IMR-90 (cell line): ENCODE data around the gene BTBD17. TPM values are rescaled to one million over a fixed set of nuclear protein-coding genes. Genes with fewer than 3 reads are reported as not detected.

Experiments
- ATAC-seq: fragments of 200-7000 bp; cut with Tn5 transposase; 2 replicates; pipeline ENCODE4 v1.9.1; 2020; ENCODE audit warnings: low read depth, mild to moderate bottlenecking, moderate library complexity
- Bru-seq: library from RNA; stranded (reverse); fragments of 400-500 nt; gene quantifications from one replicate; lab custom pipeline; 2021; lab: Mats Ljungman, UMichigan
- BruChase-seq, 2 experiments: library from RNA; stranded (reverse); fragments of 400-500 nt; gene quantifications; one replicate each; lab custom pipeline; 2021; lab: Mats Ljungman, UMichigan
- BruUV-seq: library from RNA; stranded (reverse); fragments of 400-500 nt; replicated peaks from 2 replicates; lab custom pipeline; 2021; lab: Mats Ljungman, UMichigan
- CTCF ChIA-PET: fragments of 300-600 bp; formaldehyde crosslinking; extraction: SDS; loops from one replicate; lab custom pipeline; 2021; ENCODE audit warnings: antibody characterized with exemption; lab: Yijun Ruan, JAX
- POLR2A ChIA-PET: fragments of 300-600 bp; sonication (Branson Sonifier 250); formaldehyde crosslinking; loops from one replicate; lab custom pipeline; 2022; ENCODE audit warnings: antibody characterized with exemption; ENCODE audit not compliant: unreplicated experiment; lab: Charles Lee
- DNase-seq: peaks from one replicate; pipeline ENCODE4 v3.0.0; 2013
- H2AFZ ChIP-seq: replicated peaks from 2 replicates; pipeline ENCODE3; 2013; ENCODE audit warnings: low read length, mild to moderate bottlenecking; ENCODE audit not compliant: poor library complexity
- H2AK5ac ChIP-seq: 2 replicates; pipeline ENCODE4 v1.6.1; 2013; ENCODE audit warnings: low read depth, low read length, inconsistent platforms
- H2AK9ac ChIP-seq: replicated peaks from 2 replicates; pipeline ENCODE3; 2013; ENCODE audit warnings: mild to moderate bottlenecking, low read depth, low read length, moderate library complexity; ENCODE audit not compliant: poor library complexity
- H2BK120ac ChIP-seq: 2 replicates; pipeline ENCODE4 v1.6.1; 2013; ENCODE audit warnings: low read depth, low read length, inconsistent platforms
- H2BK15ac ChIP-seq: 3 replicates; pipeline ENCODE4 v1.6.1; 2013; ENCODE audit warnings: low read depth, low read length, inconsistent platforms
- H2BK20ac ChIP-seq: 2 replicates; pipeline ENCODE4 v1.6.1; 2013; ENCODE audit warnings: low read depth, mild to moderate bottlenecking, inconsistent platforms, low read length, moderate library complexity
- H2BK5ac ChIP-seq: 2 replicates; pipeline ENCODE4 v1.6.1; 2013; ENCODE audit warnings: mild to moderate bottlenecking, low read depth, low read length, inconsistent platforms; ENCODE audit not compliant: poor library complexity, severe bottlenecking
- H3K14ac ChIP-seq: replicated peaks from 2 replicates; pipeline ENCODE4 v1.6.1; 2013; ENCODE audit warnings: low read depth, low read length, inconsistent platforms
- H3K18ac ChIP-seq: 2 replicates; pipeline ENCODE4 v1.6.1; 2013; ENCODE audit warnings: low read depth, low read length, control low read depth
- H3K23ac ChIP-seq: 2 replicates; pipeline ENCODE4 v1.6.1; 2013; ENCODE audit warnings: low read depth, low read length, inconsistent platforms
- H3K27ac ChIP-seq: 2 replicates; pipeline ENCODE4 v1.5.1; 2013; ENCODE audit warnings: mild to moderate bottlenecking, control low read depth, low read length; ENCODE audit not compliant: insufficient read depth
- H3K27me3 ChIP-seq: 2 replicates; pipeline ENCODE4 v1.6.1; 2013; ENCODE audit warnings: low read length; ENCODE audit not compliant: control insufficient read depth, insufficient read depth
- H3K36me3 ChIP-seq: 2 replicates; pipeline ENCODE4 v1.6.1; 2013; ENCODE audit warnings: low read length, mixed read lengths; ENCODE audit not compliant: control insufficient read depth, insufficient read depth
- H3K4ac ChIP-seq: 2 replicates; pipeline ENCODE4 v1.6.1; 2013; ENCODE audit warnings: low read depth, low read length, inconsistent platforms
- H3K4me1 ChIP-seq: 2 replicates; pipeline ENCODE4 v1.6.1; 2013; ENCODE audit warnings: low read length, mixed read lengths; ENCODE audit not compliant: control insufficient read depth, insufficient read depth
- H3K4me2 ChIP-seq: 2 replicates; pipeline ENCODE4 v1.6.1; 2013; ENCODE audit warnings: low read depth, mild to moderate bottlenecking, control low read depth, low read length, moderate library complexity
- H3K4me3 ChIP-seq: 2 replicates; pipeline ENCODE4 v1.5.1; 2013; ENCODE audit warnings: low read depth, mild to moderate bottlenecking, control low read depth, low read length, moderate library complexity; ENCODE audit not compliant: insufficient read depth
- H3K56ac ChIP-seq: 2 replicates; pipeline ENCODE4 v1.6.1; 2013; ENCODE audit warnings: low read length, inconsistent platforms; ENCODE audit not compliant: insufficient read depth; ENCODE audit errors: extremely low read depth
- H3K79me1 ChIP-seq, 2 experiments: 2 replicates each; pipeline ENCODE4 v1.6.1; 2013; ENCODE audit warnings: low read length in 2 of 2, inconsistent platforms in 1 of 2, low read depth in 1 of 2
- H3K9ac ChIP-seq: 2 replicates; pipeline ENCODE4 v1.6.1; 2013; ENCODE audit warnings: low read depth, low read length, control low read depth
- H3K9me1 ChIP-seq: 2 replicates; pipeline ENCODE4 v1.6.1; 2013; ENCODE audit warnings: low read length, inconsistent platforms; ENCODE audit not compliant: insufficient read depth
- H3K9me3 ChIP-seq: 2 replicates; pipeline ENCODE4 v1.6.1; 2013; ENCODE audit warnings: low read length; ENCODE audit not compliant: control insufficient read depth, insufficient read depth
- H4K20me1 ChIP-seq: 2 replicates; pipeline ENCODE4 v1.6.1; 2013; ENCODE audit warnings: low read length, inconsistent platforms; ENCODE audit not compliant: insufficient read depth
- H4K5ac ChIP-seq: 2 replicates; pipeline ENCODE4 v1.6.1; 2013; ENCODE audit warnings: mild to moderate bottlenecking, low read depth, low read length, control low read depth
- H4K8ac ChIP-seq, 2 experiments: 2 replicates each; pipeline ENCODE4 v1.6.1; 2013; ENCODE audit warnings: low read depth in 2 of 2, low read length in 2 of 2, control low read depth in 1 of 2, inconsistent platforms in 1 of 2
- H4K91ac ChIP-seq: 2 replicates; pipeline ENCODE4 v1.6.1; 2013; ENCODE audit warnings: low read depth, low read length, inconsistent platforms; ENCODE audit not compliant: insufficient read depth
- BHLHE40 ChIP-seq: fragments of 150-350 bp; IDR thresholded peaks from 2 replicates; pipeline ENCODE4 v1.6.1; 2016; ENCODE audit warnings: mild to moderate bottlenecking, low read depth, low read length
- CEBPB ChIP-seq: IDR thresholded peaks from 2 replicates; pipeline ENCODE4 v1.6.1; 2012; ENCODE audit warnings: low read depth, low read length, improper control_type of control experiment
- CHD1 ChIP-seq: IDR thresholded peaks from 2 replicates; pipeline ENCODE4 v1.6.1; 2012; ENCODE audit warnings: low read depth, low read length, improper control_type of control experiment
- FOS ChIP-seq: fragments of 150-350 bp; IDR thresholded peaks from 2 replicates; pipeline ENCODE4 v1.6.1; 2016; ENCODE audit warnings: low read depth, low read length
- MAFK ChIP-seq: IDR thresholded peaks from 2 replicates; pipeline ENCODE4 v1.6.1; 2012; ENCODE audit warnings: low read depth, low read length, improper control_type of control experiment
- MAZ ChIP-seq: IDR thresholded peaks from 2 replicates; pipeline ENCODE4 v1.6.1; 2012; ENCODE audit warnings: low read depth, mild to moderate bottlenecking, low read length, improper control_type of control experiment, moderate library complexity, borderline replicate concordance
- MXI1 ChIP-seq: IDR thresholded peaks from 2 replicates; pipeline ENCODE4 v1.6.1; 2012; ENCODE audit warnings: low read depth, mild to moderate bottlenecking, low read length, moderate library complexity, borderline replicate concordance
- NFE2L2 ChIP-seq: fragments of 150-350 bp; IDR thresholded peaks from 2 replicates; pipeline ENCODE4 v1.6.1; 2016; ENCODE audit warnings: low read depth, mild to moderate bottlenecking, low read length
- POLR2A ChIP-seq: IDR thresholded peaks from 2 replicates; pipeline ENCODE4 v1.6.1; 2012; ENCODE audit warnings: mild to moderate bottlenecking, low read depth, low read length
- RFX5 ChIP-seq: IDR thresholded peaks from 2 replicates; pipeline ENCODE4 v1.8.0; 2012; ENCODE audit warnings: low read depth, mild to moderate bottlenecking, low read length, moderate library complexity
- SMC3 ChIP-seq: fragments of 150-350 bp; IDR thresholded peaks from 2 replicates; pipeline ENCODE4 v1.6.1; 2016; ENCODE audit warnings: low read depth, mild to moderate bottlenecking, antibody characterized with exemption, low read length, moderate library complexity
- WGBS, 2 experiments: methylation state at CpG; one replicate each; pipeline versions ENCODE4 v1.1.5 to v1.1.7; 2013; ENCODE audit warnings: missing lambda C conversion rate in 2 of 2; ENCODE audit not compliant: insufficient read length in 1 of 2; ENCODE audit errors: extremely low coverage in 2 of 2; 5-methylcytosine and 5-hydroxymethylcytosine counted together
- dilution Hi-C: fragments of 300-500 bp; cut with HindIII; formaldehyde crosslinking; loops from one replicate; pipeline ENCODE4 v1.14.3; 2018; ENCODE audit warnings: low sequenced_read_pairs; ENCODE audit not compliant: unreplicated experiment
- in situ Hi-C: fragments of 300-500 bp; cut with MboI; formaldehyde crosslinking; loops from 3 replicates; pipeline ENCODE4 v1.14.3; 2019; ENCODE audit warnings: low sequenced_read_pairs, inconsistent platforms, mixed read lengths
- intact Hi-C: fragments of 100-400 bp; cut with micrococcal nuclease; formaldehyde crosslinking; loops from 2 replicates; pipeline ENCODE4 v1.10.0; 2022
- long read RNA-seq: library from polyadenylated mRNA; unstranded; transcript quantifications from one replicate; pipeline ENCODE4 v2.0.0, GENCODE V29; 2021; ENCODE audit not compliant: unreplicated experiment
- polyA plus RNA-seq, 3 experiments: library from polyadenylated mRNA; depleted of rRNA; stranded (reverse); fragments of >200 nt; gene quantifications; 2 replicates each; pipeline ENCODE4 v1.2.3, GENCODE V29; 2012; ENCODE audit warnings: low replicate concordance in 1 of 3
- total RNA-seq: library from RNA; depleted of rRNA; stranded (reverse); fragments of >200 nt; gene quantifications from 2 replicates; pipeline ENCODE4 v1.2.3, GENCODE V29; 2012; rRNA removed
- TF ChIP-seq, protein P1 (sequence below): conservative IDR thresholded peaks from 2 replicates; pipeline ENCODE4 v1.5.1; 2012; ENCODE audit warnings: mild to moderate bottlenecking, low read depth, low read length, improper control_type of control experiment
- TF ChIP-seq, protein P2 (sequence below): fragments of 150-350 bp; IDR thresholded peaks from 2 replicates; pipeline ENCODE4 v1.6.1; 2016; ENCODE audit warnings: low read depth, mild to moderate bottlenecking, low read length, moderate library complexity, borderline replicate concordance

Gene BTBD17, protein sequence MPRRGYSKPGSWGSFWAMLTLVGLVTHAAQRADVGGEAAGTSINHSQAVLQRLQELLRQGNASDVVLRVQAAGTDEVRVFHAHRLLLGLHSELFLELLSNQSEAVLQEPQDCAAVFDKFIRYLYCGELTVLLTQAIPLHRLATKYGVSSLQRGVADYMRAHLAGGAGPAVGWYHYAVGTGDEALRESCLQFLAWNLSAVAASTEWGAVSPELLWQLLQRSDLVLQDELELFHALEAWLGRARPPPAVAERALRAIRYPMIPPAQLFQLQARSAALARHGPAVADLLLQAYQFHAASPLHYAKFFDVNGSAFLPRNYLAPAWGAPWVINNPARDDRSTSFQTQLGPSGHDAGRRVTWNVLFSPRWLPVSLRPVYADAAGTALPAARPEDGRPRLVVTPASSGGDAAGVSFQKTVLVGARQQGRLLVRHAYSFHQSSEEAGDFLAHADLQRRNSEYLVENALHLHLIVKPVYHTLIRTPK
- total RNA-seq = not detected in 2 replicates
- polyA plus RNA-seq (2012; rRNA removed) = not detected in 2 replicates
- not detected in 2 replicates for polyA plus RNA-seq (2012; cell fraction: cytosol; rRNA removed)
- not detected in 2 replicates for polyA plus RNA-seq (2012; cell fraction: nucleus; rRNA removed; ENCODE audit: low replicate concordance)
- Bru-seq, nascent RNA = not detected
- BruChase-seq, experiment 1, labeled RNA remaining after a 6-hour chase = not detected
- BruChase-seq, experiment 2, labeled RNA remaining after a 2-hour chase = not detected
- long read RNA-seq = 0 reads

DNA sequence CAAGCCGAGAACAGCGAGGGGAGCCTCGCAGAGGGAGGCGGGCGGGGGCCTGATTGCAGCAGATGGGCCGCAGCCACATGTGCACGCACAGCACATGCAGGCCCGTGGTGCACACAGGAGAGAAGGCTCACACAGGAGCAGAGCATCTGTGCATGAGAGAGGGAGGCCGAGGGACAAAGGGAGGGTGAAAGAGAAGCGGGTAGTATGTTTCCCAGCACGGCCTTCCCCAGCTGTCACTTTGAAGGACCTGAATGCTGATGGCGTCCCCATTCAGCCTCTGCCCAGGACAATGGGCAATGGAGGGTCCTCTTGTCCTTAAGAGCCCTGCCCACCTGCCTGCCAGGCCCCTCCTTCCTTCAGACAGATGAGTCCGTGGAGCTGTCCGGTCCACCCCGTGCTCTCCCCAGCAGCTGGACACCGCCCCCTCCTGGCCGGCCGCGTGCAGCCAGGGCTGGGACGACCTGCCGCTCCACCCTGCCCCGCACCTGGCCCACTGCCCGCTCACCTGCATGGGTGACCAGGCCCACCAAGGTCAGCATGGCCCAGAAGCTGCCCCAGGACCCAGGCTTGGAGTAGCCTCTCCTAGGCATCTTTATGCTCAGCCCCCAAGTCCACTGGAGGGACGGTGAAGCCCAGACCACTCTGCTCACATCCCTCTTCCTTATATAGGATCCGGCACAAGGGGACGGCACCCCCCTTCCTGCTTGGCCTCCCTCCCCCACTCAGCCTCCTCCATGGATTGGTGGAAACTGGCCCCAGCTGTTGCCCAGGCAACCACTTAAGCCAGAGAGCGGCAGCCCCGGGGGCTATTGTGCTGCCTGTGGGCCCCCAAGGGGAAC lies at the start of gene BTBD17:
TSS of gene BTBD17 (minus strand) at position 639 of the 839 bp plus-strand sequence. CDS start at position 590, 49 bp downstream.
- Histone ChIP-seq H2AK9ac (no peak within 1 kb of the TSS), H3K27ac (no peak within 1 kb of the TSS), H3K27me3 (peaks cover 8% of the 10 kb centered on the region; the same call in 1 of the 2 replicates), H3K56ac (no peak within 1 kb of the TSS), H2AK5ac (no peak within 1 kb of the TSS), H3K4ac (no peak within 1 kb of the TSS), H3K9me3 (no peaks in the 10 kb centered on the region), H3K9ac (no peak within 1 kb of the TSS), H4K5ac (no peak within 1 kb of the TSS), H2BK20ac (no peak within 1 kb of the TSS), H3K18ac (no peak within 1 kb of the TSS), H3K4me2 (no peak within 1 kb of the TSS), H3K23ac (no peak within 1 kb of the TSS), H4K91ac (no peak within 1 kb of the TSS), H2BK5ac (no peak within 1 kb of the TSS), H4K8ac (no peak within 1 kb of the TSS), H3K4me3 (no peak within 1 kb of the TSS), H3K4me1 (no peaks in the 10 kb centered on the region), H2BK120ac (no peak within 1 kb of the TSS), H3K14ac (no peak within 1 kb of the TSS), H2AFZ (peak within 1 kb of the TSS; percentile 41), H2BK15ac (no peak within 1 kb of the TSS), H3K36me3 (no peaks in the 10 kb centered on the region), H3K79me1 (no peaks in the 10 kb centered on the region), H4K20me1 (no peaks in the 10 kb centered on the region), H3K9me1 (no peaks in the 10 kb centered on the region)
- DNase-seq (peak; percentile 6), ATAC-seq (peak; percentile 77)
- WGBS, 2 experiments = 19% methylated on average over 21 of the region's 28 CpGs; no CpG with 5 or more reads in 1 of the 2 experiments
- dilution Hi-C loops (no loop called here), in situ Hi-C loops (no loop called here), intact Hi-C loops (loop anchor here (5.0 kb wide), 1 partner anchor 154 kb away; no protein-coding TSS in a partner anchor)
- BruUV-seq = no TSS peak
- ChIA-PET CTCF (no interaction called here), POLR2A (no interaction called here)
- TF ChIP-seq, protein P1, sequence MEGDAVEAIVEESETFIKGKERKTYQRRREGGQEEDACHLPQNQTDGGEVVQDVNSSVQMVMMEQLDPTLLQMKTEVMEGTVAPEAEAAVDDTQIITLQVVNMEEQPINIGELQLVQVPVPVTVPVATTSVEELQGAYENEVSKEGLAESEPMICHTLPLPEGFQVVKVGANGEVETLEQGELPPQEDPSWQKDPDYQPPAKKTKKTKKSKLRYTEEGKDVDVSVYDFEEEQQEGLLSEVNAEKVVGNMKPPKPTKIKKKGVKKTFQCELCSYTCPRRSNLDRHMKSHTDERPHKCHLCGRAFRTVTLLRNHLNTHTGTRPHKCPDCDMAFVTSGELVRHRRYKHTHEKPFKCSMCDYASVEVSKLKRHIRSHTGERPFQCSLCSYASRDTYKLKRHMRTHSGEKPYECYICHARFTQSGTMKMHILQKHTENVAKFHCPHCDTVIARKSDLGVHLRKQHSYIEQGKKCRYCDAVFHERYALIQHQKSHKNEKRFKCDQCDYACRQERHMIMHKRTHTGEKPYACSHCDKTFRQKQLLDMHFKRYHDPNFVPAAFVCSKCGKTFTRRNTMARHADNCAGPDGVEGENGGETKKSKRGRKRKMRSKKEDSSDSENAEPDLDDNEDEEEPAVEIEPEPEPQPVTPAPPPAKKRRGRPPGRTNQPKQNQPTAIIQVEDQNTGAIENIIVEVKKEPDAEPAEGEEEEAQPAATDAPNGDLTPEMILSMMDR = peak; percentile 32
- no peak for TF ChIP-seq MAFK
- TF ChIP-seq MAZ = no peak
- no peak for TF ChIP-seq CEBPB
- no peak for TF ChIP-seq FOS
- TF ChIP-seq RFX5 = no peak
- no peak for TF ChIP-seq SMC3
- no peak for TF ChIP-seq NFE2L2
- no peak for TF ChIP-seq POLR2A
- TF ChIP-seq MXI1 = no peak
- TF ChIP-seq BHLHE40 = no peak
- TF ChIP-seq CHD1 = no peak
- TF ChIP-seq, protein P2, sequence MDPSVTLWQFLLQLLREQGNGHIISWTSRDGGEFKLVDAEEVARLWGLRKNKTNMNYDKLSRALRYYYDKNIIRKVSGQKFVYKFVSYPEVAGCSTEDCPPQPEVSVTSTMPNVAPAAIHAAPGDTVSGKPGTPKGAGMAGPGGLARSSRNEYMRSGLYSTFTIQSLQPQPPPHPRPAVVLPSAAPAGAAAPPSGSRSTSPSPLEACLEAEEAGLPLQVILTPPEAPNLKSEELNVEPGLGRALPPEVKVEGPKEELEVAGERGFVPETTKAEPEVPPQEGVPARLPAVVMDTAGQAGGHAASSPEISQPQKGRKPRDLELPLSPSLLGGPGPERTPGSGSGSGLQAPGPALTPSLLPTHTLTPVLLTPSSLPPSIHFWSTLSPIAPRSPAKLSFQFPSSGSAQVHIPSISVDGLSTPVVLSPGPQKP = no peak
